AG10803 (cell line): ENCODE results near the gene GPR35.

Experiments used
- DNase-seq: peaks from one replicate; pipeline ENCODE4 v3.0.0; 2010; ENCODE audit warnings: low read depth
- H3K4me3 ChIP-seq: 2 replicates; pipeline ENCODE4 v1.5.1; 2011; ENCODE audit warnings: mild to moderate bottlenecking, low read length, control low read depth
- TF ChIP-seq, protein P1 (sequence below): conservative IDR thresholded peaks from 2 replicates; pipeline ENCODE4 v1.5.1; 2011; ENCODE audit warnings: mild to moderate bottlenecking, low read length, control low read depth, inconsistent platforms

GPR35 gene

DNA sequence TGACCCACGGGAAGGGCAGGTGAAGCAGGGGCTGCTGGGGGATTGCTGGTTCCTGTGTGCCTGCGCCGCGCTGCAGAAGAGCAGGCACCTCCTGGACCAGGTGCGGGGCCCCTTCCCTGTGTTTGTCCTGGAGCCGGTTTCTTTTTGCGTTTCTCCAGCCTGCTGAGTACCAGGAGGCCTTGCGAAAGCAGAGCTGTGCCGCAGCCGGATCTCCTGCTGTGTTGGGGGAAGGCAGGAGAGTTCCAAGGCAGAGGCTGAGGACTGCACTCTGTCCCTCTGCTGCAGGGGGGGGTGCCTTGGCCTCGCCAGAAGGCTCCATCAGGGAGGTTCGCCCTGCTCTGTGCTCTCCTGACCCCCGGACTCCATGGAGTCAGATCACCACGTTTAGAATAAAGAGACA lies 35.9 kb upstream of the GPR35 start:
- DNase-seq = no peak
- TF ChIP-seq, protein P1, sequence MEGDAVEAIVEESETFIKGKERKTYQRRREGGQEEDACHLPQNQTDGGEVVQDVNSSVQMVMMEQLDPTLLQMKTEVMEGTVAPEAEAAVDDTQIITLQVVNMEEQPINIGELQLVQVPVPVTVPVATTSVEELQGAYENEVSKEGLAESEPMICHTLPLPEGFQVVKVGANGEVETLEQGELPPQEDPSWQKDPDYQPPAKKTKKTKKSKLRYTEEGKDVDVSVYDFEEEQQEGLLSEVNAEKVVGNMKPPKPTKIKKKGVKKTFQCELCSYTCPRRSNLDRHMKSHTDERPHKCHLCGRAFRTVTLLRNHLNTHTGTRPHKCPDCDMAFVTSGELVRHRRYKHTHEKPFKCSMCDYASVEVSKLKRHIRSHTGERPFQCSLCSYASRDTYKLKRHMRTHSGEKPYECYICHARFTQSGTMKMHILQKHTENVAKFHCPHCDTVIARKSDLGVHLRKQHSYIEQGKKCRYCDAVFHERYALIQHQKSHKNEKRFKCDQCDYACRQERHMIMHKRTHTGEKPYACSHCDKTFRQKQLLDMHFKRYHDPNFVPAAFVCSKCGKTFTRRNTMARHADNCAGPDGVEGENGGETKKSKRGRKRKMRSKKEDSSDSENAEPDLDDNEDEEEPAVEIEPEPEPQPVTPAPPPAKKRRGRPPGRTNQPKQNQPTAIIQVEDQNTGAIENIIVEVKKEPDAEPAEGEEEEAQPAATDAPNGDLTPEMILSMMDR = no peak
- H3K4me3 ChIP-seq = no peak overlapping the region

DNA sequence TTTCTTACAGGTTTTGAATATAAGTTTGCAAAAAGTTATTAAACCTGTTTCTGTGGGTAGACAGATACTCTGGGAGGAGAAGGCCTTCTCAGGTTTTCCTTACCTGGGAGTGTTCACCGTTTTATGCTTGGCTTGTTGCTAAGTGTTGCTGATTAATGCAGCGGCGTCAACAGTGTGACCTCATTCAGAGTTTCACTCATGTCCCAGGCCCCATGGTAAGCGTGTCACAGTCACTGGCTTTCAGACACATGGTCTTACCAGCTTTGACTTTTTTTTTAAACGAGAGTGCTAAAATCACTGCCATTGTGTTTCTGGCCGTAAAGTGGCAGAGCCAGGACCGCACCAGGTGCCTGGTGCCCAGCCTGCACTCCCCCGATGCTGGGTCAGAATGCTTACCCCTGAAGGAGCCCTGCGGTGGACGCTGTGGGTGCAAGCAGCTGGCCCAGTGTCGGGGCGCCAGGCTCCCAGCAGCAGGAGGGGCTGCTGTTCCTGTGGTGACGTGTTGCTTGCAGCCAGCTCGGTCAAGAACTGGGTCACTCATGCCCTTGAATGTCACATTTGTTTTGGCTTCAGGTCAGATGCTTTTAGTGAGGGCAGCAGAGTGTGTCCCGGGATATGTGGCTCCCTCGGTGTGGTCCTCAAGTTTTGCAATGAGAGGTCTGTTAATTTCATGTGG lies 35.3 kb upstream of the GPR35 start:
- TF ChIP-seq, protein P1 = no peak
- no peak for DNase-seq
- no peak overlapping the region for H3K4me3 ChIP-seq

DNA sequence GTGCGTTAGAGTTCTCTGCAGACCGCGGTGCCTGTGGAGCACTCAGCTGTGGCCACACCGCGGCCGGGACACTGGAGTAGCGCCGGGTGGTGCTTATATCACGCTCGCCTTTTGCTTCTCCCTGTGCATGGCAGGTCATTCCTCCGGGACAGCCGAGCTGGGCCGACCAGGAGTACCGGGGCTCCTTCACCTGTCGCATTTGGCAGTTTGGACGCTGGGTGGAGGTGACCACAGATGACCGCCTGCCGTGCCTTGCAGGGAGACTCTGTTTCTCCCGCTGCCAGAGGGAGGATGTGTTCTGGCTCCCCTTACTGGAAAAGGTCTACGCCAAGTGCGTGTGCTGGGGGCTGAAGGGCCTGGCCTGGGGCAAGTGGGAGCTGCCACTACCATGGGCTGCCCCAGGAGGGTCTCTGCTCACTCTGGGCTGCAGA lies 34.6 kb upstream of the GPR35 start:
- TF ChIP-seq, protein P1 = no peak
- DNase-seq = no peak
- H3K4me3 ChIP-seq = no peak overlapping the region

DNA sequence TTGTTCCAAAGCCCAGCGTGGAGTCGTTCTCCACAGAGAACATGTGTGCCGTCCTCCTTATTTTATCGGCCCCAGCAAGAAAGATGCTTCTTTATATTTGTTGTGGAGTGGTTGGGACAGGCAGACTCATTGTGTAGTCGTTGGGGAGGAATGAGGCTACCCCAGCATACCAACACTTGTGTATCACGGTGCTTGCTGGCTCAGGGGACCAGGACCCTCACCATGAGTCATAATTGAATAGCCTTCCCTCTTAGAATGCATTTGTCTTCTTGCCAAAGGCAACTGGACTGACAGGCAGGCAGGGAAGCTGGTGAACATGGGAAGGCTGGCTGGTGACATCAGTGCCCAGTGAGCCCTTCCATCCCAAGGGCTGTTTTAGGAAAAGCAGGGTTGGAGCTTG lies 34.1 kb upstream of the GPR35 start:
- TF ChIP-seq, protein P1 = no peak
- no peak for DNase-seq
- H3K4me3 ChIP-seq = no peak overlapping the region

DNA sequence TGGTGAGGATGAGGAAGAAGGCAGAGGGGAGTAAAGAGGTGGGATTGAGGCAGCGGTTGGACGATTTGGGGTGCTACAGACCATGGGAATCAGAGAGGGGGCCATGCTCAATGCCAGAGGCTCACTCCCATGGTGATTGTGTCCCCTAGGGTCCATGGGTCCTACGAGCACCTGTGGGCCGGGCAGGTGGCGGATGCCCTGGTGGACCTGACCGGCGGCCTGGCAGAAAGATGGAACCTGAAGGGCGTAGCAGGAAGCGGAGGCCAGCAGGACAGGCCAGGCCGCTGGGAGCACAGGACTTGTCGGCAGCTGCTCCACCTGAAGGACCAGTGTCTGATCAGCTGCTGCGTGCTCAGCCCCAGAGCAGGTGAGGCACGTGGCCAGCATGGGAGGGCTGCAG lies 33.5 kb upstream of the GPR35 start:
- TF ChIP-seq, protein P1 = no peak
- DNase-seq = no peak
- no peak overlapping the region for H3K4me3 ChIP-seq

DNA sequence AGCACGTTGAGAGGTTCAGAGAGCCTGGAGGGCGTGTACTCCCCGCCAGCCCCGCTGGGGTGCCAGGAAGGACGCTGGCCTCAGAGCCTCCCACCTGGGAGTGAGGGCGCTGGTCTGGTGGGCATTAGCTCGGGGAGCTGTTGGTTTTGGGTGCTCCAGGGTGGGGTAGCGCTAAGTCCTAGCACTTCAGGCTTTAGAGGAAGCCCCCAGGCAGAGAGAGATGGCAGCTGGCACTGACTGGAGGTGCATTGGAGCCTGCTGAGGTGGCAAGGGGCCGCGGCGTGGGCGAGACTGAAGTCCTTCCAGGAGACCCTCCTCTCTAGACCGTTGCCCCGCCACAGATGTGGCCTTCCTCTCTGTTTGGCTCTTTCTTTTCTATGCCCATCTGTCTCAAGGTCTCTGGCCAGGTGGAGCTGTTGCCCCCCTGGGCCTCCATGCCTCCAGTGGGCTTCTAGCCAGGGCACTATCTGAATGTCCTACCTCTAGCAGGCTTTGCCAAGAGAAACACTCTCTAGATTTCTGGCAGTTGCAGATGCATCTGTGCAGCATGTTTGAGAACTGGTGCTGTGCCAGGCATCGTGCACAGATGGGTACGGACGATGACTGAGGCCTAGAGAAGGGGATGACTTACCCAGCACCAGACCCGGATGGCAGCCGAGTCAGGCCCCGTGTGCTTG lies 32.1 kb upstream of the GPR35 start:
- TF ChIP-seq, protein P1 = no peak
- no peak for DNase-seq
- H3K4me3 ChIP-seq = no peak overlapping the region
